ENCODE results near the gene MUC4. TPM values are rescaled to one million over a fixed set of nuclear protein-coding genes. Genes with fewer than 3 reads are reported as not detected.
"Not testable (repeated sequence)": the region's sequence is repeated elsewhere in the genome, so short reads cannot be mapped to it uniquely, and the experiment has no call there.

MUC4 gene
- total RNA-seq, 1 experiment from 2014 or later, result 0.03 TPM

DNA sequence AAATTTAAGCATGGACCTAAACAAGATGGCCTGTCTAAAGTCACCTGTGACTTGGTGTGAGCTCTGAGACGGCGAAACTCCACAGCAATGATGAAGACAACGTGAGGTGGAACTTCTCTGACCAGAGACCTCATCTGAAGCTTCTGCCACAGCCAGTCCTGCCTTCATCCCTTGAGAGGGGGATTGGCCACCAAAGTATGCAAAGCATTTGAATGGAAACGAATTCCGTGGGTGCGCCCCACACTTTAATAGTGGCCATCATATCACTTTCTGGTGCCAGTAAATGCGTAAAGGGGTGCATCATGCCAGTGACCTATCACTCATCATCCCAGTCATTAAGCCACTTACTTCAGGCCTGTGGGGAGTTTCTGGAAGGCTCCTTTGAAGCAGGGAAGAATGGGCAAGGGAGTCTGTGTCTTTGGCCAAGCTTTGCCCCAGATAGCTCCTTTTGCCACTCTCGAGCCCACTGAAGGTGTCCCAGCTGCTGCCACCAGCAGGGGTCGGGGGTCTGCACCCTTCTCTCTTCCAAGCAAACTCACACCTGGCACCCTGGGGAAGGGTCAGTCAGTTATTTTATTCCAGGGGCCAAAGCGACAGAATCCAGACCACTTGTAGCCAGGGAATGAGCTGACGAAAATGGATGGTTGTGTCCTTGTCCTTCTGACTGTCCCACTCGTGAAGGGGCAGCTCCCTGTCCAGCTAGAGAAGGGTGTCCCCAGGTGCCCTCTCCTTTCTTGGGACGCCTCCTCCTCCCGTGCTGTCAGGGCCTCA, 73.3 kb downstream of the MUC4 start:
- no TSS peak for BruUV-seq (replicated peaks)
- CTCF ChIA-PET, result interaction anchor here (0.6 to 0.9 kb wide), 2 partner anchors 112 to 784 kb away, joined by 3 to 4 read pairs; no protein-coding TSS in a partner anchor
- DNase-seq (ENCODE audit: low read depth, low spot score), result no peak

DNA sequence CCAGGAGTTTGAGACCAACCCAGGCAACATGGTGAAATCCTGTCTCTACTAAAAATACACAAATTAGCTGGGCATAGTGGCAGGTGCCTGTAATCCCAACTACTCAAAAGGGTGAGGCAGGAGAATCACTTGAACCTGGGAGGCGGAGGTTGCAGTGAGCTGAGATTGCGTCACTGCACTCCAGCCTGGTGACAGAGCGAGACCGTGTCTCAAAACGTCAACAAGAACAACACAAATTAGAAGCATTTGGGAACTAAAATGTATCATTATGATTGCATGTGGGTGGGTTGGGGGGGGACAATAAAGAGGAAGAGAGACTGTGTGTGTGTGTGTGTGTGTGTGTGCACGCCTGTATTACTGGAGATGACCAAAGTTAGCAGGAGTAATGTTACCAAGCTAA, 73.9 kb downstream of the MUC4 start:
- ATAC-seq; intact Hi-C loops (cut with micrococcal nuclease; ENCODE audit: unreplicated experiment); POLR2A ChIA-PET; H3K4me3 ChIP-seq (ENCODE audit: low read depth in 2 of 2, low read length in 2 of 2); H3K4me1 ChIP-seq (ENCODE audit: control insufficient read depth, insufficient read depth, low read length); in situ Hi-C loops (cut with HindIII; ENCODE audit: low pct_unique_long_range_greater_than_20kb, low sequenced_read_pairs); H3K9me3 ChIP-seq (ENCODE audit: control insufficient read depth, insufficient read depth, low read depth, low read length); BruUV-seq (replicated peaks); H3K27ac ChIP-seq (ENCODE audit: low read length); H3K36me3 ChIP-seq (ENCODE audit: control insufficient read depth, insufficient read depth, low read length); H3K27me3 ChIP-seq (ENCODE audit: control insufficient read depth, insufficient read depth, low read length); DNase-seq (ENCODE audit: low read depth, low spot score): not testable (repeated sequence)
- CTCF ChIA-PET, result interaction anchor here (0.6 to 0.9 kb wide), 3 partner anchors 91 to 785 kb away, joined by 3 to 4 read pairs (median 3); no protein-coding TSS in a partner anchor

More for the DNA sequence above, 73.3 kb downstream of the MUC4 start:
- H3K36me3 ChIP-seq (ENCODE audit: control insufficient read depth, insufficient read depth, low read length), result no peaks in the 10 kb centered on the region
- peaks cover 1% of the 10 kb centered on the region; the same call in 1 of the 2 replicates for H3K4me1 ChIP-seq (ENCODE audit: control insufficient read depth, insufficient read depth, low read length)
- no peak for ATAC-seq
- no peak overlapping the region for H3K4me3 ChIP-seq (ENCODE audit: low read depth in 2 of 2, low read length in 2 of 2)
- intact Hi-C loops (cut with micrococcal nuclease; ENCODE audit: unreplicated experiment), result no loop called here
- POLR2A ChIA-PET, result no interaction called here
- H3K27ac ChIP-seq (ENCODE audit: low read length), result no peak overlapping the region
- H3K9me3 ChIP-seq (ENCODE audit: control insufficient read depth, insufficient read depth, low read depth, low read length), result no peaks in the 10 kb centered on the region
- H3K27me3 ChIP-seq (ENCODE audit: control insufficient read depth, insufficient read depth, low read length), result peaks cover 6% of the 10 kb centered on the region; the same call in 1 of the 2 replicates
- TF ChIP-seq TCF7L2 (IDR thresholded peaks at IDR 0.05; ENCODE audit: low read depth, low read length) (no peak), SIN3A (IDR thresholded peaks at IDR 0.05; ENCODE audit: borderline replicate concordance, insufficient read depth, low read depth, low read length) (no peak), POLR2AphosphoS5 (IDR thresholded peaks at IDR 0.05; ENCODE audit: low read depth, low read length) (no peak)
- TF ChIP-seq, protein P1, sequence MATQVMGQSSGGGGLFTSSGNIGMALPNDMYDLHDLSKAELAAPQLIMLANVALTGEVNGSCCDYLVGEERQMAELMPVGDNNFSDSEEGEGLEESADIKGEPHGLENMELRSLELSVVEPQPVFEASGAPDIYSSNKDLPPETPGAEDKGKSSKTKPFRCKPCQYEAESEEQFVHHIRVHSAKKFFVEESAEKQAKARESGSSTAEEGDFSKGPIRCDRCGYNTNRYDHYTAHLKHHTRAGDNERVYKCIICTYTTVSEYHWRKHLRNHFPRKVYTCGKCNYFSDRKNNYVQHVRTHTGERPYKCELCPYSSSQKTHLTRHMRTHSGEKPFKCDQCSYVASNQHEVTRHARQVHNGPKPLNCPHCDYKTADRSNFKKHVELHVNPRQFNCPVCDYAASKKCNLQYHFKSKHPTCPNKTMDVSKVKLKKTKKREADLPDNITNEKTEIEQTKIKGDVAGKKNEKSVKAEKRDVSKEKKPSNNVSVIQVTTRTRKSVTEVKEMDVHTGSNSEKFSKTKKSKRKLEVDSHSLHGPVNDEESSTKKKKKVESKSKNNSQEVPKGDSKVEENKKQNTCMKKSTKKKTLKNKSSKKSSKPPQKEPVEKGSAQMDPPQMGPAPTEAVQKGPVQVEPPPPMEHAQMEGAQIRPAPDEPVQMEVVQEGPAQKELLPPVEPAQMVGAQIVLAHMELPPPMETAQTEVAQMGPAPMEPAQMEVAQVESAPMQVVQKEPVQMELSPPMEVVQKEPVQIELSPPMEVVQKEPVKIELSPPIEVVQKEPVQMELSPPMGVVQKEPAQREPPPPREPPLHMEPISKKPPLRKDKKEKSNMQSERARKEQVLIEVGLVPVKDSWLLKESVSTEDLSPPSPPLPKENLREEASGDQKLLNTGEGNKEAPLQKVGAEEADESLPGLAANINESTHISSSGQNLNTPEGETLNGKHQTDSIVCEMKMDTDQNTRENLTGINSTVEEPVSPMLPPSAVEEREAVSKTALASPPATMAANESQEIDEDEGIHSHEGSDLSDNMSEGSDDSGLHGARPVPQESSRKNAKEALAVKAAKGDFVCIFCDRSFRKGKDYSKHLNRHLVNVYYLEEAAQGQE (IDR thresholded peaks at IDR 0.05; ENCODE audit: insufficient read depth in 1 of 2, low read depth in 2 of 2, low read length in 1 of 2), result no peak
- TF ChIP-seq, protein P2, sequence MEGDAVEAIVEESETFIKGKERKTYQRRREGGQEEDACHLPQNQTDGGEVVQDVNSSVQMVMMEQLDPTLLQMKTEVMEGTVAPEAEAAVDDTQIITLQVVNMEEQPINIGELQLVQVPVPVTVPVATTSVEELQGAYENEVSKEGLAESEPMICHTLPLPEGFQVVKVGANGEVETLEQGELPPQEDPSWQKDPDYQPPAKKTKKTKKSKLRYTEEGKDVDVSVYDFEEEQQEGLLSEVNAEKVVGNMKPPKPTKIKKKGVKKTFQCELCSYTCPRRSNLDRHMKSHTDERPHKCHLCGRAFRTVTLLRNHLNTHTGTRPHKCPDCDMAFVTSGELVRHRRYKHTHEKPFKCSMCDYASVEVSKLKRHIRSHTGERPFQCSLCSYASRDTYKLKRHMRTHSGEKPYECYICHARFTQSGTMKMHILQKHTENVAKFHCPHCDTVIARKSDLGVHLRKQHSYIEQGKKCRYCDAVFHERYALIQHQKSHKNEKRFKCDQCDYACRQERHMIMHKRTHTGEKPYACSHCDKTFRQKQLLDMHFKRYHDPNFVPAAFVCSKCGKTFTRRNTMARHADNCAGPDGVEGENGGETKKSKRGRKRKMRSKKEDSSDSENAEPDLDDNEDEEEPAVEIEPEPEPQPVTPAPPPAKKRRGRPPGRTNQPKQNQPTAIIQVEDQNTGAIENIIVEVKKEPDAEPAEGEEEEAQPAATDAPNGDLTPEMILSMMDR (IDR thresholded peaks at IDR 0.05), result no peak
- in situ Hi-C loops (cut with HindIII; ENCODE audit: low pct_unique_long_range_greater_than_20kb, low sequenced_read_pairs), result no loop called here
